Measurements from ENCODE around the gene SGPL1.
"Not testable (repeated sequence)": the region's sequence is repeated elsewhere in the genome, so short reads cannot be mapped to it uniquely, and the experiment has no call there.

SGPL1 gene, protein sequence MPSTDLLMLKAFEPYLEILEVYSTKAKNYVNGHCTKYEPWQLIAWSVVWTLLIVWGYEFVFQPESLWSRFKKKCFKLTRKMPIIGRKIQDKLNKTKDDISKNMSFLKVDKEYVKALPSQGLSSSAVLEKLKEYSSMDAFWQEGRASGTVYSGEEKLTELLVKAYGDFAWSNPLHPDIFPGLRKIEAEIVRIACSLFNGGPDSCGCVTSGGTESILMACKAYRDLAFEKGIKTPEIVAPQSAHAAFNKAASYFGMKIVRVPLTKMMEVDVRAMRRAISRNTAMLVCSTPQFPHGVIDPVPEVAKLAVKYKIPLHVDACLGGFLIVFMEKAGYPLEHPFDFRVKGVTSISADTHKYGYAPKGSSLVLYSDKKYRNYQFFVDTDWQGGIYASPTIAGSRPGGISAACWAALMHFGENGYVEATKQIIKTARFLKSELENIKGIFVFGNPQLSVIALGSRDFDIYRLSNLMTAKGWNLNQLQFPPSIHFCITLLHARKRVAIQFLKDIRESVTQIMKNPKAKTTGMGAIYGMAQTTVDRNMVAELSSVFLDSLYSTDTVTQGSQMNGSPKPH

DNA sequence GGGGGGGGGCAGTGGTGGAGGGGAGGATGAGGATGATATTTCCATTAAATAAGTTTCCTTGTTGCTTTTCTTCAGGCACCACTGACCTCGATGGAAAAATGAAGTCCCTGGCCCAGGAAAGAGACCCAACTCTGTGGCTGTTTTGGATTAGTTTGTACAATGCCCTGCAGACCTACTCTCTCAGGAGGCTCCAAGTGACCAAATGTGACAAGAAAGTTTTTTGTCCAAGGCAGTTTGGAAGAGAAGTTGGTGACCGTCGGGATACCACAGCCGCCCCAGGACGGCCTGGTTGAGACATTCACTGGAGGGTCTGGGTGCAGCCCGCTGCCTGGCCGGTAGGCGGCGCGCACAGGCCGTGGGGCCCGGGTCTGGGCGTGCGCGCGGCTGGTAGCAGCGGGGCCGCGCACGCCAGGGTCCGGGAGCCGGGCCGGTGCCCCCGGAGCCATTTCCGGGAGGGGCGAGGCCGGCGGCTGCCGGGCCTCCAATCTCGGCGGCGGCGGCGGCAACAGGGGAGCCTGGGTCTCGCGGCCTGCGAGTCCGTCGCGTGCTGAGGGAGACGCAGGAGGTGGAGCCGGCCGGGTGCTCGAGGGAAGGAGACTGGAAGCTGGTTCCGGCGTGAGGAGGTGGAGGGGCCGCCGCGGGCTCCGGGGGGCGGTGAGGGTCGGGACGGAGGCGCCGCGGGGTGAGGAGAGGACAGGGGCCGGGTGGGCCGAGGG is at the start of gene SGPL1:
Gene SGPL1, plus strand, starts transcription at position 445 of the 716 bp plus-strand sequence. CDS start 906 bp downstream, outside the sequence.
- peak within 1 kb of the TSS; percentile 93 for H3K4me3 ChIP-seq (ENCODE audit: low read length)
- DNase-seq (ENCODE audit: low read depth): peak; percentile 97
- peak within 1 kb of the TSS; percentile 87 for H3K9ac ChIP-seq (ENCODE audit: low read length)

GRCh38 chr10:70768026-70768685 is 47.6 kb upstream of the SGPL1 start:
- H3K27me3 ChIP-seq (replicated peaks; ENCODE audit: control insufficient read depth, insufficient read depth, low read length); H3K36me3 ChIP-seq (ENCODE audit: control insufficient read depth, insufficient read depth, low read length, severe bottlenecking); H3K9ac ChIP-seq (ENCODE audit: low read length); H3K4me1 ChIP-seq (ENCODE audit: control insufficient read depth, insufficient read depth, low read length); DNase-seq (ENCODE audit: low read depth); H3K4me3 ChIP-seq (ENCODE audit: low read length): not testable (repeated sequence)
- peaks cover 10% of the 10 kb centered on the region for H3K9me3 ChIP-seq (ENCODE audit: control insufficient read depth, low read length)

More for the DNA sequence above, at the start of gene SGPL1:
- Histone ChIP-seq H3K27me3 (replicated peaks; ENCODE audit: control insufficient read depth, insufficient read depth, low read length) (peaks cover 4% of the 10 kb centered on the region), H3K4me1 (ENCODE audit: control insufficient read depth, insufficient read depth, low read length) (peaks cover 17% of the 10 kb centered on the region), H3K9me3 (ENCODE audit: control insufficient read depth, low read length) (no peaks in the 10 kb centered on the region), H3K36me3 (ENCODE audit: control insufficient read depth, insufficient read depth, low read length, severe bottlenecking) (peaks cover 20% of the 10 kb centered on the region)

DNA sequence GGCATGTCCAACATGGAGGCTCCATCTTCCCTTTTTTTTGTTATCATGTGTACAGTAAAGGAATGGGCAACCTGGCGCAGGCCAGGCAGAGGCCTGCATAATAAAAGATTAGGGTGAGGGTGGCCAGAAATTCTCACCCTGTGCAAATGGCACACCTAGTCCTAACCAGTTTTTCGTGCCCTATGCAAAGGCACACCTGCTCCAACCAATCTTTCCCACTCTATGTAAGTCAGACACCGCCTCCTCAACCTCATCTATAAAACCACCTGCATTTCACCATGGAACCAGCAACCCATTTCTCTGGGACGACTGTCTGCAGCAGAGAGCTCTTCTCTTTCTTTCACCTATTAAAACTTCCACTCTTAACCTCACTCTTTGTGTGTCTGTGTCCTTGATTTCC is 46.6 kb upstream of the SGPL1 start:
- Histone ChIP-seq H3K9ac (ENCODE audit: low read length) (no peak overlapping the region), H3K9me3 (ENCODE audit: control insufficient read depth, low read length) (peaks cover 10% of the 10 kb centered on the region), H3K27me3 (replicated peaks; ENCODE audit: control insufficient read depth, insufficient read depth, low read length) (no peaks in the 10 kb centered on the region), H3K4me1 (ENCODE audit: control insufficient read depth, insufficient read depth, low read length) (no peaks in the 10 kb centered on the region), H3K4me3 (ENCODE audit: low read length) (no peak overlapping the region), H3K36me3 (ENCODE audit: control insufficient read depth, insufficient read depth, low read length, severe bottlenecking) (no peaks in the 10 kb centered on the region)
- no peak for DNase-seq (ENCODE audit: low read depth)

- H3K9ac ChIP-seq (ENCODE audit: low read length): no peak overlapping the region
- H3K4me1 ChIP-seq (ENCODE audit: control insufficient read depth, insufficient read depth, low read length): no peaks in the 10 kb centered on the region
- H3K36me3 ChIP-seq (ENCODE audit: control insufficient read depth, insufficient read depth, low read length, severe bottlenecking): no peaks in the 10 kb centered on the region
- H3K9me3 ChIP-seq (ENCODE audit: control insufficient read depth, low read length): peaks cover 10% of the 10 kb centered on the region
- H3K4me3 ChIP-seq (ENCODE audit: low read length): no peak overlapping the region
- DNase-seq (ENCODE audit: low read depth): no peak
- H3K27me3 ChIP-seq (replicated peaks; ENCODE audit: control insufficient read depth, insufficient read depth, low read length): peaks cover 7% of the 10 kb centered on the region
Observed at GRCh38 chr10:70770001-70770400, 45.7 kb upstream of the SGPL1 start.

DNA sequence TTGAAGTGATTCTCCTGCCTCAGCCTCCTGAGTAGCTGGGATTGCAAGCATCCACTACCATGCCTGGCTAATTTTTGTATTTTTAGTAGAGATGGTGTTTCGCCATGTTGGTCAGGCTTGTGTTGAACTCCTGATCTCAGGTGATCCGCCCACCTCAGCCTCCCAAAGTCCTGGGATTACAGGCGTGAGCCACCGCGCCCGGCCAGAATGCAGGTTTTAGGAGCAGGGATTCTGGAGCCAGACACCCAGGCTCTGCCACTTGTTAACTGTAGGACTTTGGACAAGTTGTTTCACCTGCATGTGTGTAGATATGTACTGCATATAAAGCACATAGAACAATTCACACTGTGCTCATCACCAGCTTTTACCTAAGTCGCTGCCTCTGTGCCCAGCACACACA is 45.2 kb upstream of the SGPL1 start:
- not testable (repeated sequence) for H3K36me3 ChIP-seq (ENCODE audit: control insufficient read depth, insufficient read depth, low read length, severe bottlenecking); H3K4me3 ChIP-seq (ENCODE audit: low read length); H3K9me3 ChIP-seq (ENCODE audit: control insufficient read depth, low read length); H3K9ac ChIP-seq (ENCODE audit: low read length); H3K4me1 ChIP-seq (ENCODE audit: control insufficient read depth, insufficient read depth, low read length); DNase-seq (ENCODE audit: low read depth)
- peaks cover 11% of the 10 kb centered on the region for H3K27me3 ChIP-seq (replicated peaks; ENCODE audit: control insufficient read depth, insufficient read depth, low read length)

GRCh38 chr10:70771311-70772194 is 44.2 kb upstream of the SGPL1 start:
- H3K27me3 ChIP-seq (replicated peaks; ENCODE audit: control insufficient read depth, insufficient read depth, low read length): peaks cover 11% of the 10 kb centered on the region
- H3K4me1 ChIP-seq (ENCODE audit: control insufficient read depth, insufficient read depth, low read length): no peaks in the 10 kb centered on the region
- no peaks in the 10 kb centered on the region for H3K9me3 ChIP-seq (ENCODE audit: control insufficient read depth, low read length)
- no peak overlapping the region for H3K4me3 ChIP-seq (ENCODE audit: low read length)
- no peak overlapping the region for H3K9ac ChIP-seq (ENCODE audit: low read length)
- no peak for DNase-seq (ENCODE audit: low read depth)
- no peaks in the 10 kb centered on the region for H3K36me3 ChIP-seq (ENCODE audit: control insufficient read depth, insufficient read depth, low read length, severe bottlenecking)

DNA sequence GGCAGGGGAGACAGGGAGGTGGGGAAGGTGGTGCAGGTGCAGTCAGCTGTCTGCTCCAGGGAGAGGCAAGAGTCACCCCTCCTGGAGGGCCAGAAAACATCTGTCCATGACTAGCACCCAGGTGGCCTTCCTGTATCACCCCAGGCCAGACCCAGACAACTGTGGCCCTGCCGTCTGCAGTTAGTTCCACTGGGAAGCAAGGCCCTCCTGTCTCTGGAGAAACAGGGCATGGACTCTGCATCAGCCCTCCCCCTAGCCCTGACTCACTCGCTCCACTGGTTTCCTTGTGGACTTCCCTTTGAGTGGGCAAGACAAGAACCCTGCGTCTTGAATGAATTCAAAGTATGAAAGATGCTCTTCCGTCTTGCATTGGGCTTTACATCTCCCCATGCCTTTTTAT is 43.1 kb upstream of the SGPL1 start:
- Histone ChIP-seq H3K36me3 (ENCODE audit: control insufficient read depth, insufficient read depth, low read length, severe bottlenecking) (no peaks in the 10 kb centered on the region), H3K4me1 (ENCODE audit: control insufficient read depth, insufficient read depth, low read length) (no peaks in the 10 kb centered on the region), H3K27me3 (replicated peaks; ENCODE audit: control insufficient read depth, insufficient read depth, low read length) (peaks cover 11% of the 10 kb centered on the region), H3K4me3 (ENCODE audit: low read length) (no peak overlapping the region), H3K9me3 (ENCODE audit: control insufficient read depth, low read length) (no peaks in the 10 kb centered on the region), H3K9ac (ENCODE audit: low read length) (no peak overlapping the region)
- DNase-seq (ENCODE audit: low read depth): no peak

- no peak overlapping the region for H3K4me3 ChIP-seq (ENCODE audit: low read length)
Observed at GRCh38 chr10:70773461-70773860, 42.3 kb upstream of the SGPL1 start.

DNA sequence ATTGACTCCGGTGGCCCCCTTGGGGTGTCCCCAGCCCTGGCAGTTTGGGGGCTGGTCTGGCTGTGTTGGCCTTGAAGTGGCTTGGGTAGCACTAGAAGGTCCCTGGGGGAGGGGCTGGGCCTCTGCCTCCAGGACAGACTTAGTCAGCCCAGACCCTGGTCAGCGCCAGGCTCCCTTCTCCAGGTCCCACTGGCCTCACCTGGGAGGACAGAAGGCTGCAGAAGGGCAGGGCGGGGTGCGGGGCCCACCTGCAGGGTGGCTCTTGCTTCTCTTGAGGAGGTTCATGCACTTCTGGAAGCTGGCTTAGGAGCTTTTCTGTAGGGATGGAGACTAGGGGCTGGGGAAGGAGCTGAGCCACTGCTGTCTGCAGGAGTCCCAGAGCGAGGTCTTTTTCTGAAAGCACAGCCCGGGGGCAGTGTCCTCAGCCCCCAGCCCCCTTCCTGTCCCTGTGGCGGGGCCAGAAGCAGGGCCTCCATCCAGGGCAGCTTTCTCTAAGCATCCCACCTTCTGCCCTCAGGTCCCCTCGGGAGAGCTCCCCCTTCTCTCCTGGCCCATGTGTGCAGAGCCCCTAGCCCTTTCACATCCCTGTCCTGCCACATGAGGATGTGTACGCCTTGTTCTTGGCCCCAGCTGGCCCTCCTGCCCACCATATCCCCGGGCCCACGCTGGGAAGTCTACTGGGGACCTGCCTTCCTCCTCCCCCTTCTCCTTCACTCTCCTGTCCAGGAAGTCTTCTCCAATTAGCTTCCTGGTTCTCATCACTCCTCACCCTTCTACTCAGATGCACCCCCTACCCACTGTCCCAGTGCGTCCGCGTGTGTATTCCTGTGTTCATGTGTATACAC is 41.6 kb upstream of the SGPL1 start:
- H3K9me3 ChIP-seq (ENCODE audit: control insufficient read depth, low read length): no peaks in the 10 kb centered on the region
- no peaks in the 10 kb centered on the region for H3K36me3 ChIP-seq (ENCODE audit: control insufficient read depth, insufficient read depth, low read length, severe bottlenecking)
- DNase-seq (ENCODE audit: low read depth): no peak

More at GRCh38 chr10:70773461-70773860, 42.3 kb upstream of the SGPL1 start:
- H3K4me1 ChIP-seq (ENCODE audit: control insufficient read depth, insufficient read depth, low read length): no peaks in the 10 kb centered on the region
- no peak for DNase-seq (ENCODE audit: low read depth)
- no peaks in the 10 kb centered on the region for H3K9me3 ChIP-seq (ENCODE audit: control insufficient read depth, low read length)
- H3K36me3 ChIP-seq (ENCODE audit: control insufficient read depth, insufficient read depth, low read length, severe bottlenecking): no peaks in the 10 kb centered on the region
- H3K9ac ChIP-seq (ENCODE audit: low read length): no peak overlapping the region
- H3K27me3 ChIP-seq (replicated peaks; ENCODE audit: control insufficient read depth, insufficient read depth, low read length): peaks cover 14% of the 10 kb centered on the region

More for the DNA sequence above, 41.6 kb upstream of the SGPL1 start:
- Histone ChIP-seq H3K4me3 (ENCODE audit: low read length) (no peak overlapping the region), H3K27me3 (replicated peaks; ENCODE audit: control insufficient read depth, insufficient read depth, low read length) (peaks cover 14% of the 10 kb centered on the region), H3K9ac (ENCODE audit: low read length) (no peak overlapping the region), H3K4me1 (ENCODE audit: control insufficient read depth, insufficient read depth, low read length) (peaks cover 4% of the 10 kb centered on the region)

Measured in adipocyte (in vitro differentiated cells).